ENCODE measurements around the gene GLT1D1. TPM values are rescaled to one million over a fixed set of nuclear protein-coding genes. Genes with fewer than 3 reads are reported as not detected.

GLT1D1 gene
- total RNA-seq, 1 experiment from 2014 or later: not detected

GRCh38 chr12:128861226-128862016 lies 8.1 kb downstream of the GLT1D1 start:
- ATAC-seq: no peak
- H3K9ac ChIP-seq (ENCODE audit: low read length): no peak overlapping the region
- H3K9me2 ChIP-seq (replicated peaks; ENCODE audit: low read length): no peaks in the 10 kb centered on the region
- no peaks in the 10 kb centered on the region for H4K20me1 ChIP-seq (ENCODE audit: low read length)
- intact Hi-C loops (cut with micrococcal nuclease): no loop called here
- no peaks in the 10 kb centered on the region for H3K79me2 ChIP-seq (ENCODE audit: low read length)
- H3K9me3 ChIP-seq (ENCODE audit: low read length): no peaks in the 10 kb centered on the region
- POLR2A ChIA-PET (ENCODE audit: unreplicated experiment): no interaction called here
- H3K4me3 ChIP-seq (ENCODE audit: low read length): no peak overlapping the region
- H3K4me1 ChIP-seq (ENCODE audit: insufficient read depth, low read length): no peaks in the 10 kb centered on the region
- DNase-seq: no peak
- H3K27me3 ChIP-seq (ENCODE audit: low read length): peaks cover 62% of the 10 kb centered on the region
- H3K27ac ChIP-seq (ENCODE audit: low read length): no peak overlapping the region
- no peaks in the 10 kb centered on the region for H3K36me3 ChIP-seq (ENCODE audit: low read depth, low read length)
- no peak overlapping the region for H2AFZ ChIP-seq (ENCODE audit: low read length)
- H3F3A ChIP-seq (ENCODE audit: low read length, unreplicated experiment): no peaks in the 10 kb centered on the region
- H3K4me2 ChIP-seq (ENCODE audit: low read length): no peak overlapping the region
- no TSS peak for BruUV-seq (replicated peaks)
- CTCF ChIA-PET: no interaction called here
- TF ChIP-seq, protein P1, sequence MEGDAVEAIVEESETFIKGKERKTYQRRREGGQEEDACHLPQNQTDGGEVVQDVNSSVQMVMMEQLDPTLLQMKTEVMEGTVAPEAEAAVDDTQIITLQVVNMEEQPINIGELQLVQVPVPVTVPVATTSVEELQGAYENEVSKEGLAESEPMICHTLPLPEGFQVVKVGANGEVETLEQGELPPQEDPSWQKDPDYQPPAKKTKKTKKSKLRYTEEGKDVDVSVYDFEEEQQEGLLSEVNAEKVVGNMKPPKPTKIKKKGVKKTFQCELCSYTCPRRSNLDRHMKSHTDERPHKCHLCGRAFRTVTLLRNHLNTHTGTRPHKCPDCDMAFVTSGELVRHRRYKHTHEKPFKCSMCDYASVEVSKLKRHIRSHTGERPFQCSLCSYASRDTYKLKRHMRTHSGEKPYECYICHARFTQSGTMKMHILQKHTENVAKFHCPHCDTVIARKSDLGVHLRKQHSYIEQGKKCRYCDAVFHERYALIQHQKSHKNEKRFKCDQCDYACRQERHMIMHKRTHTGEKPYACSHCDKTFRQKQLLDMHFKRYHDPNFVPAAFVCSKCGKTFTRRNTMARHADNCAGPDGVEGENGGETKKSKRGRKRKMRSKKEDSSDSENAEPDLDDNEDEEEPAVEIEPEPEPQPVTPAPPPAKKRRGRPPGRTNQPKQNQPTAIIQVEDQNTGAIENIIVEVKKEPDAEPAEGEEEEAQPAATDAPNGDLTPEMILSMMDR (conservative IDR thresholded peaks at IDR 0.05; ENCODE audit: low read depth, low read length): no peak
- no peak for TF ChIP-seq EZH2phosphoT487 (IDR thresholded peaks at IDR 0.05; ENCODE audit: borderline replicate concordance, low read length)
- TF ChIP-seq EZH2 (IDR thresholded peaks at IDR 0.05; ENCODE audit: low read length, unreplicated experiment): no peak

DNA sequence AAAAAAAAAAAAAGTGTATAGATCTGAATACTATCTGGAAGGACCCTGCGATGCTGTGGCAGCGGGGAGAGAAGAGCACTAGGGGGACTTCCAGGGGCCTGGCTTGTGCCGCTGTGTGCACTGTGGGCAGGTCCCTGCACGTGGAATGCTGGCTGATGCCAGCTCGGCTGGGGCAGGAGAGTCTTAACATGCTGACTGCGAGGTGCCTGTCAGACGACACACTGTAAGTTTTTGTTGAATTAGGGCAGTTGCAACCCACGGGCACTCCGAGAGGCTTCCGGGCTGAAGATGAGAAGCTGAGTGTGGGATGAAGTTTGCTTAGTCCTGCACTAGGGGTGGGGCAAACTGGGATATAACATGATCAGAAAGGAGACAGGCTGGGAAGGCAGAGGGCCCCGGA lies 10.7 kb downstream of the GLT1D1 start:
- no peaks in the 10 kb centered on the region for H3K79me2 ChIP-seq (ENCODE audit: low read length)
- ChIA-PET CTCF (no interaction called here), POLR2A (ENCODE audit: unreplicated experiment) (no interaction called here)
- DNase-seq: no peak
- no peak overlapping the region for H2AFZ ChIP-seq (ENCODE audit: low read length)
- H4K20me1 ChIP-seq (ENCODE audit: low read length): no peaks in the 10 kb centered on the region
- no peak overlapping the region for H3K27ac ChIP-seq (ENCODE audit: low read length)
- peaks cover 51% of the 10 kb centered on the region for H3K27me3 ChIP-seq (ENCODE audit: low read length)
- no peak overlapping the region for H3K4me3 ChIP-seq (ENCODE audit: low read length)
- no peak overlapping the region for H3K9ac ChIP-seq (ENCODE audit: low read length)
- no TSS peak for BruUV-seq (replicated peaks)
- H3K4me2 ChIP-seq (ENCODE audit: low read length): no peak overlapping the region
- intact Hi-C loops (cut with micrococcal nuclease): no loop called here
- H3K4me1 ChIP-seq (ENCODE audit: insufficient read depth, low read length): no peaks in the 10 kb centered on the region
- no peaks in the 10 kb centered on the region for H3K9me3 ChIP-seq (ENCODE audit: low read length)
- no peaks in the 10 kb centered on the region for H3K9me2 ChIP-seq (replicated peaks; ENCODE audit: low read length)
- H3K36me3 ChIP-seq (ENCODE audit: low read depth, low read length): no peaks in the 10 kb centered on the region
- TF ChIP-seq EZH2 (IDR thresholded peaks at IDR 0.05; ENCODE audit: low read length, unreplicated experiment): no peak
- TF ChIP-seq EZH2phosphoT487 (IDR thresholded peaks at IDR 0.05; ENCODE audit: borderline replicate concordance, low read length): no peak
- TF ChIP-seq, protein P1 (conservative IDR thresholded peaks at IDR 0.05; ENCODE audit: low read depth, low read length): no peak
- no peak for ATAC-seq
- H3F3A ChIP-seq (ENCODE audit: low read length, unreplicated experiment): no peaks in the 10 kb centered on the region

GRCh38 chr12:128864516-128865186 lies 11.4 kb downstream of the GLT1D1 start:
- Histone ChIP-seq H3F3A (ENCODE audit: low read length, unreplicated experiment) (no peaks in the 10 kb centered on the region), H3K27ac (ENCODE audit: low read length) (no peak overlapping the region), H3K79me2 (ENCODE audit: low read length) (no peaks in the 10 kb centered on the region), H3K9ac (ENCODE audit: low read length) (no peak overlapping the region), H3K36me3 (ENCODE audit: low read depth, low read length) (no peaks in the 10 kb centered on the region), H3K9me2 (replicated peaks; ENCODE audit: low read length) (no peaks in the 10 kb centered on the region), H2AFZ (ENCODE audit: low read length) (no peak overlapping the region), H3K27me3 (ENCODE audit: low read length) (peaks cover 48% of the 10 kb centered on the region), H3K4me2 (ENCODE audit: low read length) (no peak overlapping the region), H3K9me3 (ENCODE audit: low read length) (no peaks in the 10 kb centered on the region), H3K4me3 (ENCODE audit: low read length) (no peak overlapping the region), H4K20me1 (ENCODE audit: low read length) (no peaks in the 10 kb centered on the region), H3K4me1 (ENCODE audit: insufficient read depth, low read length) (no peaks in the 10 kb centered on the region)
- ChIA-PET POLR2A (ENCODE audit: unreplicated experiment) (no interaction called here), CTCF (no interaction called here)
- TF ChIP-seq EZH2phosphoT487 (IDR thresholded peaks at IDR 0.05; ENCODE audit: borderline replicate concordance, low read length) (no peak), EZH2 (IDR thresholded peaks at IDR 0.05; ENCODE audit: low read length, unreplicated experiment) (no peak)
- TF ChIP-seq, protein P1 (conservative IDR thresholded peaks at IDR 0.05; ENCODE audit: low read depth, low read length): no peak
- BruUV-seq (replicated peaks): no TSS peak
- DNase-seq: no peak
- intact Hi-C loops (cut with micrococcal nuclease): no loop called here
- no peak for ATAC-seq

All from PC-3 (cell line).